Subcutaneous adipose tissue (tissue), 4 donors: ENCODE data around the gene OGFR. TPM values are rescaled to one million over a fixed set of nuclear protein-coding genes. Genes with fewer than 3 reads are reported as not detected.

Source experiments
- CTCF ChIP-seq: fragments of 450-650 bp; IDR thresholded peaks from one replicate; pipeline ENCODE4 v1.5.1; 2016; ENCODE audit warnings: low read depth, mild to moderate bottlenecking, control low read depth, antibody characterized with exemption, moderate library complexity
- total RNA-seq, 4 donors: library from RNA; depleted of rRNA; stranded (reverse); fragments of >200 nt; gene quantifications; one replicate each; pipeline ENCODE4 v1.1.0, GENCODE V29; 2016

The OGFR gene
- total RNA-seq, 4 donors from 2014 or later = 17.4 to 67.1 (median 44.4) TPM

GRCh38 chr20:62814060-62814708 is 9.5 kb downstream of the OGFR start:
- no peak for TF ChIP-seq CTCF

- TF ChIP-seq CTCF = no peak
These were observed 10.1 kb downstream of the OGFR start for GRCh38 chr20:62814709-62815065.

GRCh38 chr20:62815066-62815991 is 10.7 kb downstream of the OGFR start:
- no peak for TF ChIP-seq CTCF

GRCh38 chr20:62816031-62816883 is 11.6 kb downstream of the OGFR start:
- TF ChIP-seq CTCF = no peak

- no peak for TF ChIP-seq CTCF
These were observed 12.5 kb downstream of the OGFR start, which contains the start of gene COL9A3 for GRCh38 chr20:62816884-62817873. COL9A3 (plus strand) TSS chr20:62817050; CDS start chr20:62817065, 15 bp downstream.

- TF ChIP-seq CTCF = no peak
These were observed 13.4 kb downstream of the OGFR start for GRCh38 chr20:62817975-62818591.
